Right atrium auricular region (tissue), 2 donors: ENCODE results near the gene LBH. TPM values are rescaled to one million over a fixed set of nuclear protein-coding genes. Genes with fewer than 3 reads are reported as not detected.

Experiments used
- DNase-seq: peaks from one replicate; pipeline ENCODE4 v3.0.0-alpha.2; 2019; ENCODE audit warnings: low spot score
- H3K27ac ChIP-seq, 2 donors: fragments of 200-600 bp; sonication (generic); 1 replicate in 1 of 2; 2 replicates in 1 of 2; pipeline ENCODE4 v1.5.1; 2016 to 2019
- H3K27me3 ChIP-seq, 2 donors: fragments of 200-600 bp; sonication (generic); one replicate each; pipeline versions ENCODE4 v1.5.1 to v1.6.0; 2017 to 2019
- H3K36me3 ChIP-seq: fragments of 200-600 bp; sonication (generic); one replicate; pipeline ENCODE4 v1.5.1; 2016
- H3K4me1 ChIP-seq, 2 donors: fragments of 200-600 bp; sonication (generic); one replicate each; pipeline versions ENCODE4 v1.5.1 to v1.6.0; 2017 to 2019
- H3K4me3 ChIP-seq, 2 donors: fragments of 200-600 bp; sonication (generic); 1 replicate in 1 of 2; 2 replicates in 1 of 2; pipeline ENCODE4 v1.5.1; 2017 to 2019; ENCODE audit warnings: mild to moderate bottlenecking in 1 of 2, moderate library complexity in 1 of 2
- H3K9me3 ChIP-seq, 2 donors: fragments of 200-600 bp; sonication (generic); one replicate each; pipeline ENCODE4 v1.5.1; 2019
- CTCF ChIP-seq, 2 donors: fragments of 200-600 bp; sonication (generic); IDR thresholded peaks; one replicate each; pipeline ENCODE4 v1.5.1; 2019; ENCODE audit warnings: antibody characterized with exemption in 2 of 2
- total RNA-seq, 2 donors: library from RNA; depleted of rRNA; stranded (reverse); fragments of >200 nt; gene quantifications; one replicate each; pipeline ENCODE4 v1.1.0, GENCODE V29; 2016

Gene LBH
- total RNA-seq, 2 donors from 2014 or later, result 18.9 to 54.6 TPM

GRCh38 chr2:30222636-30223360 is 8.5 kb upstream of the LBH start:
- Histone ChIP-seq H3K9me3 (no peaks in the 10 kb centered on the region), H3K36me3 (no peaks in the 10 kb centered on the region), H3K4me1 (peaks cover 0 to 27% of the 10 kb centered on the region in 2 donors), H3K4me3 (no peak overlapping the region), H3K27me3 (no peaks in the 10 kb centered on the region), H3K27ac (no peak overlapping the region)
- TF ChIP-seq CTCF (IDR thresholded peaks at IDR 0.05), result no peak
- no peak for DNase-seq

GRCh38 chr2:30223413-30223874 is 7.9 kb upstream of the LBH start:
- H3K4me1 ChIP-seq, result peaks cover 0 to 27% of the 10 kb centered on the region in 2 donors
- no peak for DNase-seq
- no peak overlapping the region for H3K27ac ChIP-seq
- H3K27me3 ChIP-seq, result no peaks in the 10 kb centered on the region
- H3K4me3 ChIP-seq, result no peak overlapping the region
- no peaks in the 10 kb centered on the region for H3K9me3 ChIP-seq
- no peaks in the 10 kb centered on the region for H3K36me3 ChIP-seq
- TF ChIP-seq CTCF (IDR thresholded peaks at IDR 0.05), result no peak

- DNase-seq, result peak; percentile 28
- Histone ChIP-seq H3K27me3 (no peaks in the 10 kb centered on the region), H3K27ac (no peak overlapping the region), H3K36me3 (no peaks in the 10 kb centered on the region), H3K9me3 (no peaks in the 10 kb centered on the region), H3K4me1 (peaks cover 0 to 27% of the 10 kb centered on the region in 2 donors), H3K4me3 (no peak overlapping the region)
- no peak for TF ChIP-seq CTCF (IDR thresholded peaks at IDR 0.05)
These were observed 7.2 kb upstream of the LBH start for GRCh38 chr2:30224151-30224550.

GRCh38 chr2:30225131-30225762 is 6.1 kb upstream of the LBH start:
- H3K9me3 ChIP-seq, result no peaks in the 10 kb centered on the region
- DNase-seq, result no peak
- no peak for TF ChIP-seq CTCF (IDR thresholded peaks at IDR 0.05)

GRCh38 chr2:30226144-30227032 is 4.9 kb upstream of the LBH start:
- H3K27ac ChIP-seq, result peak overlapping the region; percentile 54 to 64
- no peak for TF ChIP-seq CTCF (IDR thresholded peaks at IDR 0.05)
- peaks cover 0 to 35% of the 10 kb centered on the region in 2 donors for H3K4me1 ChIP-seq
- no peaks in the 10 kb centered on the region for H3K36me3 ChIP-seq
- H3K4me3 ChIP-seq, result no peak overlapping the region
- DNase-seq, result no peak
- H3K9me3 ChIP-seq, result no peaks in the 10 kb centered on the region
- H3K27me3 ChIP-seq, result no peaks in the 10 kb centered on the region

More at GRCh38 chr2:30225131-30225762, 6.1 kb upstream of the LBH start:
- Histone ChIP-seq H3K36me3 (no peaks in the 10 kb centered on the region), H3K27ac (peak overlapping the region; percentile 54 to 64), H3K4me3 (peak overlapping the region in 1 of 2 donors; percentile 29), H3K4me1 (peaks cover 0 to 28% of the 10 kb centered on the region in 2 donors), H3K27me3 (no peaks in the 10 kb centered on the region)
